HUES6 (cell line): ENCODE measurements around the gene GALNT7.

Experiments used
- H3K27ac ChIP-seq: 2 replicates; pipeline ENCODE4 v1.7.0; 2013; ENCODE audit warnings: low read depth, mild to moderate bottlenecking, low read length, inconsistent platforms
- H3K27me3 ChIP-seq: 2 replicates; pipeline ENCODE4 v1.6.1; 2013; ENCODE audit warnings: low read length; ENCODE audit not compliant: control insufficient read depth, insufficient read depth
- H3K36me3 ChIP-seq: 2 replicates; pipeline ENCODE4 v1.6.1; 2013; ENCODE audit warnings: low read length; ENCODE audit not compliant: control insufficient read depth, insufficient read depth
- H3K4me1 ChIP-seq: 2 replicates; pipeline ENCODE4 v1.6.1; 2013; ENCODE audit warnings: low read length; ENCODE audit not compliant: control insufficient read depth, insufficient read depth
- H3K4me3 ChIP-seq: 2 replicates; pipeline ENCODE4 v1.5.1; 2013; ENCODE audit warnings: low read depth, low read length
- H3K9ac ChIP-seq: one replicate; pipeline ENCODE4 v1.6.1; 2013; ENCODE audit warnings: mild to moderate bottlenecking, low read length
- H3K9me3 ChIP-seq: 2 replicates; pipeline ENCODE4 v1.6.1; 2013; ENCODE audit warnings: low read depth, low read length; ENCODE audit not compliant: control insufficient read depth, insufficient read depth

The GALNT7 gene

DNA sequence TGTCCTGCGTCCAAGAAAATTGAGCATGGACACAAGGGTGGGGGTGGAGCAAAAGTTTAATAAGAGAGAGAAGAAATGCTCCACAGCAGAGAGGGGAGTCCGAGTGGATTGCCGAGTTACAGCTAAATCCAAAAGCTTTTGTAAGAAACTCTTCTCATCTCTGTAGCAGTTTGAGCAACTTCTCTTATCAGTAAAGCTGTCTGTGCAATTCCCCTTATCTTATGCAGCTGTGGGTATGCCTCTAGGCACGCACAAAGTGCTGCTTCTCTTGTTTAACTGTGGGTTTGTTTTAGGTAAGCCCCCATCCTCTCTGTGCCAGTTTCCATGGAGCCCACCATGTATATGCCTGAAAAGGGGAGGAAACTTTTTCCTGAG lies 120.7 kb downstream of the GALNT7 start:
- peaks cover 2% of the 10 kb centered on the region; the same call in 1 of the 2 replicates for H3K4me1 ChIP-seq
- peaks cover 27% of the 10 kb centered on the region for H3K9me3 ChIP-seq
- H3K36me3 ChIP-seq: peaks cover 4% of the 10 kb centered on the region
- H3K9ac ChIP-seq: no peak overlapping the region
- H3K4me3 ChIP-seq: no peak overlapping the region
- H3K27ac ChIP-seq: no peak overlapping the region
- no peaks in the 10 kb centered on the region for H3K27me3 ChIP-seq

DNA sequence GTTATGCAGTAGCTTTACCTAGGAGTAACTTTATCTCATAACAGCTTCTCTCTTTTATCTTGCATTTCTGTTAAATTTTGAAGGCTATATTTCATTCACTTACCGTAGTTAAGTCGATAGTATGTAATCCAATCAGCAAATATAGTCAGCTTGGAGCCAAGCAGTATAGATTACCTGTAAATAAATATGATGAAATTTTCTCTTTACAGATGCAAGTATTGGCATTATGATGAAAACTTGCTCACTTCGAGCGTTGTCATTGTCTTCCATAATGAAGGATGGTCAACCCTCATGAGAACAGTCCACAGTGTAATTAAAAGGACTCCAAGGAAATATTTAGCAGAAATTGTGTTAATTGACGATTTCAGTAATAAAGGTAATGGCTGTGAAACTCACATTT lies 123.3 kb downstream of the GALNT7 start:
- Histone ChIP-seq H3K36me3 (no peaks in the 10 kb centered on the region; the same call in none of the 2 replicates), H3K27me3 (no peaks in the 10 kb centered on the region), H3K4me3 (no peak overlapping the region), H3K4me1 (peaks cover 2% of the 10 kb centered on the region; the same call in 1 of the 2 replicates), H3K9me3 (peaks cover 9% of the 10 kb centered on the region), H3K27ac (no peak overlapping the region), H3K9ac (no peak overlapping the region)

DNA sequence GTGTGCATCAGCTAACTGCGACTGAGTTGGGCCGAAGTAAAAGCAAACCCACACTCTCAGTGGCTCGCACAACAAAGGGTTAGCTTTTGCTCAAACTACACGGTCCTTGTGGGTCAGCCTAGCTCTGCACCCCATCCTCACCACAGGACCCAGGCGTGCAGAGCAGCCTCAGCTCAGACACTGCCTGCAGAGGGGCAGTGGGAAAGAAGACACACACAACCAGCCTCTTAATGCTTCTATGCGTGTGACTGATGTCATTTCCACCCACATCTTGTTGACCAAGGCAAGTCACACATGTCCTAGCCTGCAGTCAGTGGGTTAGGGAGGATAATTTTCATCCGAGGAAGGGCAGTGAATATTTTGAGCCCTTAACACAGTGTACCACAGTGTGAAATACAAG lies 125.1 kb downstream of the GALNT7 start:
- H3K4me3 ChIP-seq: no peak overlapping the region
- no peak overlapping the region for H3K9ac ChIP-seq
- no peaks in the 10 kb centered on the region for H3K27me3 ChIP-seq
- peaks cover 2% of the 10 kb centered on the region; the same call in 1 of the 2 replicates for H3K4me1 ChIP-seq
- no peak overlapping the region for H3K27ac ChIP-seq
- H3K9me3 ChIP-seq: no peaks in the 10 kb centered on the region
- peaks cover 7% of the 10 kb centered on the region for H3K36me3 ChIP-seq

- Histone ChIP-seq H3K9me3 (no peaks in the 10 kb centered on the region), H3K9ac (no peak overlapping the region), H3K27ac (no peak overlapping the region), H3K4me1 (no peaks in the 10 kb centered on the region), H3K27me3 (no peaks in the 10 kb centered on the region), H3K36me3 (peaks cover 7% of the 10 kb centered on the region), H3K4me3 (no peak overlapping the region)
Measured at GRCh38 chr4:173294444-173294843, 125.8 kb downstream of the GALNT7 start.

- Histone ChIP-seq H3K4me3 (no peak overlapping the region), H3K36me3 (peaks cover 28% of the 10 kb centered on the region), H3K27ac (no peak overlapping the region), H3K9me3 (no peaks in the 10 kb centered on the region; the same call in 1 of the 2 replicates), H3K4me1 (no peaks in the 10 kb centered on the region; the same call in 1 of the 2 replicates), H3K9ac (no peak overlapping the region), H3K27me3 (no peaks in the 10 kb centered on the region)
Measured at GRCh38 chr4:173301518-173302201, 133.0 kb downstream of the GALNT7 start.

DNA sequence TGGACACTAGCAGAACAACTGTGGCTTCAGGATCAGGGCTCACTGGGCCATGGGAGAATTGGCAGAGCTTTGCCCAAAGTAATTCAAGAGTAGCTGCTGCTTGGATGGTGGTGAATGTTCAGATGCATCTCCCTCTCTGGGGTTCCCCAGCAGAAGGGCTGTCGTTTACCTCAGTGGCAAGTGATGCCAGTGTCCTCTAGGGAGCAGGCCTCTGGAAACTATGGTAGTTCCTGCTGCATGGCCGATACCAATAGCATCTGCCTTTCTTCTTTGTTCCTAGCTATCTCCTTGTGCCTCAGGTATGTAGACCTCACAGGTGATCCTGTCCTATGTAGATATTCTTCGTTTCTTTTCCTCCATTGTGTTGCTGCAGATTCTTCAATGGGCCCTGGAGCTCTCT lies 139.2 kb downstream of the GALNT7 start:
- Histone ChIP-seq H3K9ac (no peak overlapping the region), H3K4me1 (no peaks in the 10 kb centered on the region; the same call in 1 of the 2 replicates), H3K36me3 (peaks cover 35% of the 10 kb centered on the region), H3K27me3 (no peaks in the 10 kb centered on the region), H3K9me3 (no peaks in the 10 kb centered on the region; the same call in 1 of the 2 replicates), H3K27ac (no peak overlapping the region), H3K4me3 (no peak overlapping the region)

- Histone ChIP-seq H3K27ac (no peak overlapping the region), H3K4me3 (no peak overlapping the region), H3K9me3 (no peaks in the 10 kb centered on the region), H3K27me3 (no peaks in the 10 kb centered on the region), H3K4me1 (no peaks in the 10 kb centered on the region; the same call in 1 of the 2 replicates), H3K9ac (no peak overlapping the region), H3K36me3 (peaks cover 40% of the 10 kb centered on the region)
Measured at GRCh38 chr4:173311368-173311767, 142.8 kb downstream of the GALNT7 start.

GRCh38 chr4:173314715-173315114 lies 146.1 kb downstream of the GALNT7 start:
- no peak overlapping the region for H3K9ac ChIP-seq
- H3K4me3 ChIP-seq: no peak overlapping the region

GRCh38 chr4:173316060-173316459 lies 147.4 kb downstream of the GALNT7 start:
- no peak overlapping the region for H3K4me3 ChIP-seq
- H3K9me3 ChIP-seq: no peaks in the 10 kb centered on the region
- H3K27ac ChIP-seq: no peak overlapping the region
- H3K36me3 ChIP-seq: peaks cover 45% of the 10 kb centered on the region
- peaks cover 24% of the 10 kb centered on the region for H3K4me1 ChIP-seq
- no peak overlapping the region for H3K9ac ChIP-seq
- H3K27me3 ChIP-seq: no peaks in the 10 kb centered on the region

More at GRCh38 chr4:173314715-173315114, 146.1 kb downstream of the GALNT7 start:
- no peak overlapping the region for H3K27ac ChIP-seq
- H3K9me3 ChIP-seq: no peaks in the 10 kb centered on the region
- peaks cover 39% of the 10 kb centered on the region for H3K36me3 ChIP-seq
- no peaks in the 10 kb centered on the region for H3K27me3 ChIP-seq
- H3K4me1 ChIP-seq: peaks cover 23% of the 10 kb centered on the region

- Histone ChIP-seq H3K4me1 (peaks cover 24% of the 10 kb centered on the region), H3K4me3 (no peak overlapping the region), H3K9me3 (no peaks in the 10 kb centered on the region), H3K9ac (no peak overlapping the region), H3K27me3 (no peaks in the 10 kb centered on the region), H3K36me3 (peaks cover 46% of the 10 kb centered on the region), H3K27ac (no peak overlapping the region)
Measured at GRCh38 chr4:173317004-173317403, 148.4 kb downstream of the GALNT7 start.

DNA sequence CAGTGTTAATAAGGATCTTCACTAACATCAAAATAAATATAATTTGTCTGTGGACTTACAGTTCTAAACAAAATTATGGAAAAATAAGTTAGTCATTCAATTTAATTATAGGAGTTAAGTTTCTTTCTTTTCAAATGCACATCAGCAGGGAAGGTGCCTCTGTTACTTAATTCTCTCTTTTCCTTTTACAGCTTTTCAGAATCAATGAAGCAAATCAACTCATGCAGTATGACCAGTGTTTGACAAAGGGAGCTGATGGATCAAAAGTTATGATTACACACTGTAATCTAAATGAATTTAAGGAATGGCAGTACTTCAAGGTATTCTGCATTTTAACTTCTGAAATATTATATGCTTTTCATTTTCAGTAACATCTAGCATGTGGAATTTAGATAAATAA lies 149.6 kb downstream of the GALNT7 start:
- Histone ChIP-seq H3K27me3 (no peaks in the 10 kb centered on the region), H3K9ac (no peak overlapping the region), H3K36me3 (peaks cover 52% of the 10 kb centered on the region), H3K27ac (peak overlapping the region; percentile 28; the same call in 1 of the 2 replicates), H3K9me3 (no peaks in the 10 kb centered on the region), H3K4me3 (no peak overlapping the region), H3K4me1 (peaks cover 24% of the 10 kb centered on the region)
